GM18505 (cell line): ENCODE measurements around the gene HOXC10.

Experiments used
- ATAC-seq: cut with Tn5 transposase; IDR thresholded peaks from one replicate; pipeline ENCODE4 v1.9.1; 2021; ENCODE audit not compliant: unreplicated experiment
- POLR2A ChIP-seq: IDR thresholded peaks from 4 replicates; pipeline ENCODE4 v1.6.1; 2011; ENCODE audit warnings: borderline replicate concordance; ENCODE audit not compliant: insufficient read depth, insufficient read length; ENCODE audit errors: extremely low read depth

HOXC10 gene

GRCh38 chr12:53990311-53991076 is 5.5 kb downstream of the HOXC10 start:
- no peak for ATAC-seq
- no peak for TF ChIP-seq POLR2A

- TF ChIP-seq POLR2A = no peak
- no peak for ATAC-seq
These were observed 6.1 kb downstream of the HOXC10 start for GRCh38 chr12:53991077-53991460.

DNA sequence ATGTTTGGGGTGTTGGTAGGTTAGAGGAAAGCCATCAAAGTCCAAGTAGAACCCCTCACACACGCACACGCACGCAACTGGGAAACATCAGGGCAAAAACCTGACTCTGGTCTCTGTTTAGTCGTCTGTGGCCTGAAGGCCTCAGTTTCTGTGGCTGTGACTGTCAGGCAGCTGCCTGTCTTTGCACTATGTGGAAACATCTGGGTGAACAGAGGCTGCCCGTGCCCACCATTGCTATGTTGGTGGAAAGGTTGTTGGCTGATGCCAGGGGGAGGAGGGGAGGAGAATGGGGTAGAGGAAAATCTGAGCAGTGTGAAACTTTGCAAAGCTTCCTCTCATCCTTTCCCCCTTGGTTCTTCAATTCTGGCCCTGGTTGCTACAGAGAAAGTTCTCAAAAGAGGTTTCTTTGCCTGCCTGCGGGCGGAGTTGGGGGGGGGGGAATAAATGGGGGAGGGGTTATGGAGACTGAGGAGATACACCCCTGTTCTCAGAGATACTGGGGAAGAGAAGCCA is 7.5 kb downstream of the HOXC10 start:
- no peak for ATAC-seq
- TF ChIP-seq POLR2A = no peak

- TF ChIP-seq POLR2A = no peak
These were observed 8.4 kb downstream of the HOXC10 start for GRCh38 chr12:53993162-53994008.

DNA sequence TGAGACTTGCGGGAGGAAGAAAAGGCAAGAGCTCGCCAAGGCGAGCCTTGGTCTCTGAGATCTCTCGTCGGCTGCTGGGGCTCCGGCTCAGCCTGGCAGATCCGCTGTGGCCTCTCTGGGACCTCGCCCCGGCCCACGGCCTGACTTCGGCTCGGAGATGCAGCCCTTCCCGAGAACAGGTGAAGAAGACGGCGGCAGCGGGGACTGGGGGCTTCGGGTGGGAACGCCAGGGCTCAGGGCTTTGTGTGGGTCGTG is 9.0 kb downstream of the HOXC10 start:
- no peak for TF ChIP-seq POLR2A
- ATAC-seq = no peak

More at GRCh38 chr12:53993162-53994008, 8.4 kb downstream of the HOXC10 start:
- ATAC-seq = no peak

- ATAC-seq = no peak
- TF ChIP-seq POLR2A = no peak
These were observed 9.5 kb downstream of the HOXC10 start for GRCh38 chr12:53994264-53995001.

- no peak for ATAC-seq
- no peak for TF ChIP-seq POLR2A
These were observed 10.0 kb downstream of the HOXC10 start for GRCh38 chr12:53995002-53995377.

- no peak for TF ChIP-seq POLR2A
- no peak for ATAC-seq
These were observed 10.7 kb downstream of the HOXC10 start for GRCh38 chr12:53995378-53996239.

GRCh38 chr12:53996240-53997203 is 11.6 kb downstream of the HOXC10 start:
- ATAC-seq = no peak
- TF ChIP-seq POLR2A = no peak

DNA sequence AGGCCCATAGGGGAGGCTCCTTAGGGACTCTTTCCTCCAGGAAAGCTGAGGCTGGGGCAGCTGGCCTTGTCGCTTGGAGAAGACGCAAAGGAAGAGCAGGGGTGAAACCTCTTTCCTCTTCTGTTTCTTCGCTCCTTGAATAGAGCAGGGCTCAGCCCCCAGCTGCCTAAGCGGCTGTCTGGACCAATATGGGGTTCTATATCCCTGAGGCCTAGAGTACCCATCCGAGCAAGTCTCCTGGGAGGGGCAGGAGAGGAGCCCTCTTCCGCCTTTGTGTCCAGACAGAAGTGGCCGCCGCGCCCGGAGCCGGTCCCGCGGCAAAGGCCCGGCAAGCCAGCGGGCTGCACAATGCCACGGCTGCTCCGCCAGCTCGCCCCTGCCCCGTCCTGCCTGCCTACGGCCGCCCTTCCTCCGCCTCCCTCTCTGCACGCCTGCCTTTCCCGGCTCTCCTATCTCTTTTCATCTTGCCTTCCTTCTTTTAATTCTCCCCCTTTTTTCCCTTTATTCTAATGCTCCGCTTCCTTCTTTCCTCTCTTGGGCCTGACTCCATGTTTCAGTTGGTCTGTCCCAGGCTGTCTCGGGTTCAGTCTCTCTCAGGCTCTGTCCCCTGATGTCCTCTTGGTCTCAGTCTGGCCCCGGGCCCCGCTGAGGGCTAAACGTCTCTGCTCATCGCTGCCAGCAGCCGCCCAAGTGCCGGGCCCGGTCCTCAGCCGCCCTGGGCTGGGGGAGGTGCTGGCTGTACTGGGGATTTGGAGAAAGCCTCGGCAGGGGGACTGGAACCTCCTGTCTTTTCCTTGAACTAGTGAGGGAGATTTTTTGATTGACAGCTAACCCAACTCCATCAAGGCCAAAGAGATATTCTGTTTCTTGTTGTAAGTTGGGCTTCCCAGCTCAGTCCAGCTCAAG is 12.5 kb downstream of the HOXC10 start:
- ATAC-seq = no peak
- no peak for TF ChIP-seq POLR2A
